ENCODE results near the gene RND2.

Gene RND2

DNA sequence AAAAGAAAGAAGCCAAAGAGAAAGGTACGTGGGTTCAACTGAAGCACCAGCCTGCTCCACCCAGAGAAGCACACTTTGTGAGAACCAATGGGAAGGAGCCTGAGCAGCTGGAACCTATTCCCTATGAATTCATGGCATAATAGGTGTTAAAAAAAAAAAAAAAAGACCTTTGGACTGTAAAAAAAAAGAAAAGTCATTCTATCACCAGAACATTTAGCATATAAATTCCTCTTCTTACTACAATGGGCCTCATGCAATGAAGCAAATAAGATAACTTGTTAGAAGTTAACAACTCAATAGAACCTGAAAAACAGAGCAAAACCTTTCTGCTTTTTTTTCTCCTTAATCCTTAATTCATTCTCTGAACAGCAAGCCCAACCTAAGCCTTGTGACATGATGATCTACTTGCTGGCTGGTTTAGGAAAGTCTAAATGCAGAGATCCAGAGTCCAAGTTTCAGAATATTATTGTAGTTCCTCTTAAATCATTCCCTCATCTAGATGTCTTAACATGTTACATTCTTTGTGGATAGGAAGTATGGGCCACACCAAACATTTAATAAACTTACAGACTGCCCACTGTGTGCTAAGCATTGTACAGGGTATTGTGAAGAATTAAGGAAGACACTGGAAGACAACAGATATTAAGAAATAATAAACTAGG, 54.7 kb downstream of the RND2 start:
- DNase-seq (ENCODE audit: low spot score): no peak
